Femur (tissue), 1 donor: ENCODE data around the gene FJX1.
"Not testable (repeated sequence)": the region's sequence is repeated elsewhere in the genome, so short reads cannot be mapped to it uniquely, and the experiment has no call there.

Experiments used
- DNase-seq: peaks from one replicate; pipeline ENCODE4 v3.0.0-alpha.2; 2017

Gene FJX1

DNA sequence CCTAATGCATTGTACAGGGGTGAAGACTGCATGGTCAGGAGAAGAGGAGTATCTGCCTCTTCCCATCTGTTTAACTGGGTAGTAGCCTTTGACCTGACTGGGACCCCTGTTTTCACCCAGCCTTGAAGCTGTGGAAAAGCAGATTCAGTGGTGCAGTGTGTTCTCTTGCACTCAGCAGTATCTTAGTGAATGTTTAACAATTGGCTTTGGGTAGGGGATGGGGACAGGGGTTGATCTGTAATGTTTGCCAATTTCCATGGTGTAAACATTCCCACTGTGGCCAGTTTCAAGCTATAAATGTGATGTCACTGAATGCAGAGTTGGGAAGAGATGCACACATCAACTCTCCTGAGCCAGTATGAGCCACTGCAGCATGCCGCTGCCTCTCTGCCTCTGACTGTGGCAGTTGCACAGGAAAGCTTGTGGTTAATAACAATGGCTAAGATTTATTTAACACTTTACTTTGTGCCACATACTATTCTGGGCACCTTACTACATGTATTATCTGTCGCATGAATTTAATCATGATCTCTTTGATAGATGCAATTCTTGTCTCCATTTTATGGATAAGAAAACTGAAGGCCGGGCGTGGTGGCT lies 15.7 kb downstream of the FJX1 start:
- no peak for DNase-seq

DNA sequence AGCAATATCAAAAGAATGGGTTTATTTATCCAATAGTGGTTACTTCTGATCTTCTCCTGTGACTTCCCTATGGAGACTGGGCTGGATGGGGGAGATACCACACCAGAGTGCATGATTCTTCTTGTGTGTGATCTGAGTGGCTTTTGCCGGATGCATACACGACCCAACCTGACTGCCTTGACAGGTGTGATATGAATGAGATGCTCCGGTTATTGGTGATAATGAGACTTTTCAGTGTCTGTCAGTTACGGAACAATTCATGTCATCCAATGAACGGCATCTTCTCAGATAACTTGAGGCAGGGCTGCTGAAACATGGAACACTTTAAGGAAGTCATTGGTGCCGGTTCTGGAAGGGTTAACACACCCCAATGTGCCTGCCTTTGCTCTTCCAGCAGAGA lies 17.7 kb downstream of the FJX1 start:
- DNase-seq = no peak

DNA sequence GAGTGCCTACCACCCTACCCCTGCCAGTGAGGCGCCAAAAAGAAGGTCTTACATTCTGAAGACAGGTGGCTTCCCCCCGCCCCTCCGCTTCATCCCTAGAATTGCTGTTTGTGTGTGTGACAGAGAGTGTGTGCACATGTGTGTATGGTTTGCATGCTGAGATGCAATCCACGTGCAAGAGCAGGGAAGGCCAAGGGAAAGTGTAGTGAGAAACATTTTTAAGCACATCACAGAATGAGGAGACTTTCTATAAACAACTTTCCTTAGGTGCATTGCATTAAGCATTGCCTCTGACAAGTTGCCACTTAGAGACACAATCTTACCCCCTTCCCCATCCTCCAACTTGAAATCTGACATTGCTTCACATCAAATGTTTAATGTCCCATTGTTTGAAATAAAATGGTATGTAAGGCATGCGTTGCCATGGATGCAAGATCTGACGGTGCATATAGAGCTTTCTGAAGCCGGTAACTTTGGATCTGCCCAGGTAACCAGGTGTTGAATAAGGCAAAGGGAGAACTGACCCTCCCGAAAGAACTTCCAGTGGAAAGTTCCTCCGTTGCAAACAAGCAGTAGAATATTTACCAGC lies 21.4 kb downstream of the FJX1 start:
- DNase-seq = no peak

DNA sequence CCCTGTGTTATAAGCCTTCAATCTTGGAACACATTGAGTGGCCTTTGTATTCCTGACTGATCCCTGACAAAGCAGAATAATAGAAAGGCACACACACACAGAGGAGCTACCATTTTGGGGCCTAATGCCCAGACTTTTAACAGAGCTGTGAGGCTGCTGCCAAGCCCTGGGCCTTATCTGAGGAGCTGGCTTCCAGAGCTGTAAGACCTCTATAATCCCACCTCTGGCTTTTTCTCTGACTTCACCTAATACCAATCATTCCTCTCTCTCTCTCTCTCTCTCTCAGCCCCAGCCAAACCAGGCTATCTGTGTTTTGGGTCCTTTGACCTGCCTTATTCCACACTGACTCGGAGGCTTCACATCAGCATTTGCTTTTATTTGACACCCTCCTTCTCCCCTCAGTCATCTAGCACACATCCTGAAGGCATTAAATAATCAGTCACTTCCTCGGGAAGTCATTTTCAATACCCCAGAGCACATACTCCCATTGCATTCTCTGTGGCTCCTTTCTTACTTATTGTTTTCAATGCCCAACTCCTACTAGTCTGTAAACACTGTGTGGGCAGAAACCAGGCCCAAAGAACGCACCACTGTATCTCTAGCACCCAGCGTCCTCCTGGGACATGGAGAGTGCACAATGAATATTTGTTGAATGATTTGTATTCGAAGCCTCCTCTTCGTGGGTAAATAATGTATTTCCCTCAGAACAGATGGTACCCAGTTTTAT lies 23.1 kb downstream of the FJX1 start:
- DNase-seq = no peak

DNA sequence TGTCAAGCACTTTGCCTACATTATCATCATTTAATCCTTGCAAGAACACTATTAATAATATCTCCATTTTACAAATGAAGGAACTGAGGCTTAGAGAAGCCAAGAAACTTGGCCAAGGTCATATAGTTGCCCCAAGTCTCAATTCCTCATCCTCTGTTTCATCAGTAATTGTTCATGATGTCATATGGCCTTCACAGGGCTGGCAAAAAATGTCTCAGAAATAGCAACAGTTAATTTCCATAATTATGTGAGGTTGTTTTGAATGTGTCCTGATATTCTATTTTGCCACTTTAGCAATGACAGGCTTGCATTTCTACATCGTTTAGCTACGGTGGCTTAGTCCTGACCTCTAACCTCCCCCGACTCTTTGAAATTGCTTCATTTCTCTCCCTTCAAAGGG lies 23.7 kb downstream of the FJX1 start:
- no peak for DNase-seq

DNA sequence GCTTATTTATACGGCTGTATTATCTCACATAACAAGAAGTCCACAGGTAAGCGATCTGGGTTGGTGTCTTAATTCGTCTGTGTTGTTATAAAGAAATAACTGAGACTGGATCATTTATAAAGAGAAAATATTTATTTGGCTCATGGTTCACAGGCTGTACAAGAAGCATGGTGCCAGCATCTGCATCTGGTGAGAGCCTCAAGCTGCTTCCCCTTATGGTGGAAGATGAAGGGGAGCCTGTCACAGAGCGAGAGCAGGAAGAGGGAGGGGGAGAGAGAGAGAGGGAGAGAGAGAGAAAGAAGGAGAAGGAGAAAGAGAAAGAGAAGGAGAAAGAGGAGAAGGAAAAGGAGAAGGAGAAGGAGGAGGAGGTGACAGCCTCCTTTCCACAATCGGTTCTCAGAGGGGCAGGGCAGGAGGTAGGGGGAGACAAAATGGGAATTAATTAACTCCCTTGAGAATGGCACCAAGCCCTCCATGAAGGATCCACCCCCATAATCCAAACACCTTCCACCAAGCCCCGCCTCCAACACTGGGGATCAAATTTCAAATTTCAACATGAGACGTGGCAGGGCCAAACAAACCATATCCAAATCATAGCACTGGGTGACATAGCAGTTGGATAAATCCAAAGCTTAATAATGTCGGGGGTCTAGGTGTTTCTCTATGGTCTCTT lies 29.3 kb downstream of the FJX1 start:
- DNase-seq = no peak

DNA sequence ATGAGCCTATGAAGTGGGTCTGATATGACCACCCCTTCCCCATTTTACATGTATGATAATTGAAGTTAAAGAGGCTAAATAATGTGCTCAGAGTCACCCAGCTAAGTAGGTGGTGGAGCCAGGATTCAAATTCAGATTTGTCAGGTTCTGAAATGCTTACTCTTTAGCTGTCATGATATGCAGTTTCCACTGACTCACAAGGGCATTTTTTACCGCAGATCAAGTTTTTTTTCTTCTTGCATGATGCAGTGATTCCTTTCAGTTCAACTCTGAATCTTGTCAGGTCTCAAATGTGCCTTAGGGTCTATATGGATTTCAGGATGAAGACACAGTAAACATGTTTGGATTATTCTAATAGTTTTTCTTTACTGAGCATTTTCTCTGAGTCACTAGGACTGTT lies 31.7 kb downstream of the FJX1 start:
- no peak for DNase-seq

DNA sequence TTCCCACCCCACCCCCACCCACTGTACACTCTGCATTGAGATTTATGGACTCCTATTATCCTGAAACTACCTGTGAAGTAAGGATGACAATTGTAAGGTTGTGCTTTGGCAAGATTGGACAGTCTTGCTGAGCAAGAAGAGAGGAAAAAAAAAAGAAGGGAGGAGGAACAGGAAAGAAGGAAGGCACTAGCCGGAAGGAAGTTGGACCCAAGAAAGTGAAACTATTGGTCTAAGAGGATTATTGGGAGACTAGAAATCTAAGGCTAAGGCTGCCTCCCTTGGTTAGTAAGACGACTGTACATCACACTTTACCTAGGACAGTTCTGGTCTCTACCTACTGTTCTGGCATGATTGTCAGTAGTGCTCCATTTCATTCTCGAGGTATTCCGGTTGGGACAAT lies 32.2 kb downstream of the FJX1 start:
- no peak for DNase-seq

DNA sequence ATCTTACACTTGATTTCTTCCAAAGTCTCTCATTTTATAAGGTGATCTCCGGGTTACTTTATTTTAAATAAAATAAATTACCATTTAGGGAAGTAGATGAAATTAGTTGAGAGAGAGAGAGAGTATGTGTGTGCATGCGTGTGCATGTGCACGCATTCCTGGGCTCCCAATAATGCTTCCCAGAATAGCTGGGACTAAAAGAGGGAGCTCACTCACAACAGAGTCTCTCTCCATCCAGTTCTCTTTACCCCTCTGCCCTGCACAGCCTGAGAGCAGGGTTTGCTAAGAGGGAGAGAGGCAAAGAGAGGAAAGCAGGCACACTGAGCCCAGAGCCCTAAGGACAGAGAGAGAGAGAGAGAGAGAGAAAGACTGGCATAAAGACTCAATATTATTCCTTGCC lies 33.0 kb downstream of the FJX1 start:
- DNase-seq = no peak

DNA sequence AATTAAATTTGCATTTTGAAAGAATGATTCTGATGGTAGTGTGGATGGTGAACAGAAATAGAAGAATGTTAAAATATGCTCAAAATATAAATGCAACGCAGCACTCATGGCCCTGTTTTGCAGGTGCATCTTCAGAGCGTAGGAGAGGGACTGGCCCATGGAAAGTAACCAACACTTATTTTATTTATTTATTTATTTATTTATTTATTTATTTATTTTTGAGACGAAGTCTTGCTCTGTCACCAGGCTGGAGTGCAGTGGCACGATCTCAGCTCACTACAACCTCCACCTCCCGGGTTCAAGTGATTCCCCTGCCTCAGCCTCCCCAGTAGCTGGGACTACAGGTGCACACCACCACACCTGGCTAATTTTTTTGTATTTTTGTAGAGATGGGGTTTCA lies 34.5 kb downstream of the FJX1 start:
- DNase-seq = not testable (repeated sequence)

DNA sequence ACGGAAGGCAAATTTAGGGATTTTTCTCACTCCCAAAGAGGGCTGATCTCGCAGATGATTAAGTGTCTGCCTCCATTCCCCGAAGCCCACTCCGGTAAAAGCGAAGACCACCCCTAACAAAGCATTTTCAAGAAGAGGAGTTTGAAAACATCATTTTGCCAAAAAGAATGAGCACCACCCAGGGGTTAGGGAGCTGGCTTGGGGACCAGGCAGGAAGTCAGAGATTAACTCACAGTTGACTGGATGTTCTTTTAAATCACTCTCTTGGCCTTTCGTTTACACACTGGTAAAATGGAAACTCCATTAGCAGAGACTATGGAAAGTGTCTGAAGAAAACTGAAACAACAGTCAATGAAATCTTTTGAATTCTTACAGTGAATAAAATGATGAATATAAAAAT lies 36.5 kb downstream of the FJX1 start:
- no peak for DNase-seq

DNA sequence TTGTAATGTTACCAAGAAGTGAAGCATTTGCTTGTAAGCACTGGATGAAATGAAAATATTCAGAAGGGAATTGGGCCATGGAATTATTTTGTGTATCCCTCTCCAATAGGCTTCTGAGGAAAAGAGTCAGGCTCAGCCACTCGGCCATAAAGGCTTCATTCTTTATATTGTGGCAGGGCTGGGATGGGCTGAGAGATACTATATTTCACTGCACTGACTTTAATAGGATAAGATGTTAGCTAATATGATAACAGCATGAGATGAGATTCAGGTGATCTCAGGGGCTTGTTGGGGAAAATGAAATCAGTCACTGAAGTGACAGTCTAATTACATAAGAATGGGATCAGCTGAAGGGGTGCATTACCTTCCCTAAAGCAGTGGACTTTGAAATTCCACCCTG lies 37.0 kb downstream of the FJX1 start:
- DNase-seq = no peak

DNA sequence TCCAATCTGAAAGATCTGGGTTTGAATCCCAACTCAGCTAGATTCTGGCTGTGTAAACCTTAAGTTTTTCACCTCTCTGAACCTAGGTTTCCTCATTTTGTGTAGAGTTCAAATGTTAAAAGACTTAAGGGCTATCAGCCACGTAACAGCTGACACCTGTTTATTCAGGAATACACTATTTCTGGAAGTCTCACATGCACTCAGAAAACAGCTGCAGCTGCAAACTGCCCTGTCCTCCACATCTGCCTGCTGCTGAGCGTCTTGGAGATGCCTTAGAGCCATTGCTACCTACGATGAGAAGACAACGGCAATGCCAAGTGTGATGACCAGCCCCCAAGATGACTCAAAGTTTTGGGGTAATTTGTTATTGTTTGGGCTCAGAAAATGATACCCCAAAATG lies 37.6 kb downstream of the FJX1 start:
- DNase-seq = no peak

DNA sequence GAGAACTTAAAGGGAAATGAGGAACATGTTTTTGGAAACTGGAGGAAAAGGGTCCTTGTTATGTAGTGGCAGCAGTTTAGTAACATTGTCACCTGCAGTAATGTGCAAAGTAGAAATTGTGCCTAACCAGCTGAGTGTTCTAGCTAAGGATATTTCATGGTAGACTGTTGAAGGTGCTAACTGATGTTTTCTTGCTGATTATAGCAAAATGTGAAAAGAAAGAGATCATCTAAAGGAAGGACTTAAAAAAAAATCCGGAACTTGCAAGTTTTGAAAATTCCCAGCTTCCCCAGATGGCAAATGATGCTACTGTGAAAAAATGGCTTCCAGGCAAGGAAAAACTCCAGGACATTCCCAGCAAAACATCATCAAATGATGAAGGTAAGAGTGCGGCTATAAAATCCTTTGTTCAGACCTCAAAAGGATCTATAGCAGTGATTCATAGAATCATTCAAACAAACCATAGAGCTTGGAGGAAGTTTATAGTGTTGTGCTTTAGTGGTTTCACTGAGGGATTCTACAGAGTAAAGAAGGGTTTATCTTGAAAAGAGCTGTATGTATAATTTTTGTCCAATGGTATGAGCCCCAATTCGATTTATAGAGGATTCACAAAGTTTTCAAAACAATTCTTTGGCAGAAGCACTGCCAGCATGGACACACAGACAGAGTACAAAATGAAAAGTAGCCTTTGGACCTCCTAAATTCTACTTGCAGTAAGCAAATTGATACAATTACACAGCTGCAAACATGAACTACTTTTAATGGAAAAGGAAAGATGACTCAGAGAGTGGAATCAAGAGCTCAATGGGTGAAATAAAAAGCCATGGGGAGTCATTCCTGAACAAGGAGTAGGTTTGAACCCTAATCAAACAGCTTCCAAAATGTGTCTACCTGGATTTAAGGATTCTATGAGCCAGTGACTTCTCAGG lies 40.0 kb downstream of the FJX1 start:
- DNase-seq = no peak

DNA sequence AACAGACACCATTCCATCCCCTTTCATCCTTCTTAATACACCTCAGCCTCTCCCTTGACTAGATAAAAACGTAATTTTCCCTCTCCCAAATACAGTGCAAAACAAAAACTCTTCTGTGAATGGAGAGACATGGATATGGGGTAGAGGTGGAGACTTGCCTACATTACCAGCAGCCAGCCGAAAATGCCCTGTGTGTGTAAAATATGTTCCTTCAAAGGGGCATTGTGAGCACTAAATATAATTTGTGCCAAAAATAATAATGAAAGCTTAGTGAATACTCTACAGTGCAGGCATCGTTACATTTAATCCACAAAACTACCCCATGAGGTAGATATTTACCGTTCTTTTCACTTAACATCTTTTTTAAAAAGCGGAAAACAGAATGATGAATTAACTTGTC lies 43.3 kb downstream of the FJX1 start:
- DNase-seq = no peak

DNA sequence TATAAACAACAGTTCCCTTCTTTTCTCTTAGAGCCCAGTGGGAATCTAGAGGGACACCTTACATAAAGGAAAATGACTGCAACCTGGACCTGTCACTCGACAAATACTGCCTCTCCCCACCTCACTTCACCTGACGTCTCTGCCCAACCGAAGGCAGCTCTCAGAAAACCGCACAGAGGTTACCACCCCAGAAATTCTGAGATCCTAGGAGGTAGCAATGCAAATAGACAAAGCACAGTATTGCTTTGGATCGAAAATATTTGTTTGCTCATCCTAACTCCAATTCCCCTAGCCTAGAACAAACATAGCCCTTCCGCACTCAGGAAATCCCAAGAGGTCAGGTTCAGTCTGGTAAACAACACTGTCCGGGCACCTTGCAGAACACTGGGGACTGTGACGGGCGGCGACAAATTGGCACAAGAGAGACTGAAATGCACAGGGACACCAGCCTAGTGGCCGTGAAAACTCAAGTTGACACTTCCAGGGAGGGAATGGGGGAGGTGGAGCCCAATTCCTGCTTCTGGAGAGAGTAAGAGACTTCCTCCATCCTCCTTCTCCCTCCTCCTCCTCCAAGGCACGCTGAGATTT lies 43.9 kb downstream of the FJX1 start:
- no peak for DNase-seq

DNA sequence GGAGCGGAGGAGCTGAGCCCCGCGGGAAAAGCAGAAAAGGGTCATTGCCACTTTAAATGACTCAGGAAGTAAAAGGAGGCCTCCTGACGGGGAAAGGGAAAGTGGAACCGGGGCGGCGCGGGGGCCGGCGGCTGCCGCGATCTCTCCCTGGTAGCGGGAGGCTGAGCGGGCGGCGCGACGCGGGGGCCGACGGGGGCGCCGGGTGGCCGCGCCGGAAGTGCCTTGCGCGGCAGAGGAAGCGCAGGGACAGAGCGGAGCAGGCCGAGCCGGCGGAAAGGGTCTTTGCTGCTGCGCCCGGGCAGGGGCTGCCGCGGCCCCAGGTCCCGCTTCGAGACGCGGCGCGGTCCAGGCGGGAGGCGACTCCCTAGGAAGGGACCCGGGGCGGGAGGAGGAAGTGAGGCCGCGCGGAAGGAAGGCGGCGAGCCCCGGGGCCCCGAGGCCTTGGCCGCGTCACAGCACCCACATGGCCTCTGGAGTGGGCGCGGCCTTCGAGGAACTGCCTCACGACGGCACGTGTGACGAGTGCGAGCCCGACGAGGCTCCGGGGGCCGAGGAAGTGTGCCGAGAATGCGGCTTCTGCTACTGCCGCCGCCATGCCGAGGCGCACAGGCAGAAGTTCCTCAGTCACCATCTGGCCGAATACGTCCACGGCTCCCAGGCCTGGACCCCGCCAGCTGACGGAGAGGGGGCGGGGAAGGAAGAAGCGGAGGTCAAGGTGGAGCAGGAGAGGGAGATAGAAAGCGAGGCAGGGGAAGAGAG lies 44.6 kb downstream of the FJX1 start, which contains the start of gene TRIM44:
TSS of gene TRIM44 (plus strand) at position 127 of the 759 bp plus-strand sequence. CDS start at position 464, 337 bp downstream.
- peak; percentile 90 for DNase-seq

DNA sequence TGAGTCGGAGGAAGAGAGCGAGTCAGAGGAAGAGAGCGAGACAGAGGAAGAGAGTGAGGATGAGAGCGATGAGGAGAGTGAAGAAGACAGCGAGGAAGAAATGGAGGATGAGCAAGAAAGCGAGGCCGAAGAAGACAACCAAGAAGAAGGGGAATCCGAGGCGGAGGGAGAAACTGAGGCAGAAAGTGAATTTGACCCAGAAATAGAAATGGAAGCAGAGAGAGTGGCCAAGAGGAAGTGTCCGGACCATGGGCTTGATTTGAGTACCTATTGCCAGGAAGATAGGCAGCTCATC lies 45.1 kb downstream of the FJX1 start:
- DNase-seq = no peak

DNA sequence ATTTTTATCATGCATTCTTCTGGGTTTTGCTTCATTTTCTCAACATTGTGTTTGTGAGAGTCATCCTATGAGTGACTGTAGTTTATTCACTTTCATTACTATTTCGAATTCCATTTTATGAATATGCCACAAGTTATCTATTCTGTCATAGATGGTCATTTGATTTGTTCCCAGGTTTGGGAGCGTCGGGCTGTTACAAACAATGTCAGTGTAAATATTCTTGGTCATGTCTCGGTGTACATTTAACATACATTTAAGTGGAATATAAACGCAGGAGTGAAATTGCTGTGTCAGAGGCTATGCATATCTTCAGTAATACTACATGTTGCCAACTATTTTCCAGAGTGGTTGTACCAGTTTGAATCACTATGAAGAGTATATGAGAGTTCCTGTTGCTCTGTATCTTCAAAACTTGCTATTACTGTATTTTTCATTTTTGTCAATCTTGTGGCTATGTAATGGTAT lies 46.7 kb downstream of the FJX1 start:
- no peak for DNase-seq

DNA sequence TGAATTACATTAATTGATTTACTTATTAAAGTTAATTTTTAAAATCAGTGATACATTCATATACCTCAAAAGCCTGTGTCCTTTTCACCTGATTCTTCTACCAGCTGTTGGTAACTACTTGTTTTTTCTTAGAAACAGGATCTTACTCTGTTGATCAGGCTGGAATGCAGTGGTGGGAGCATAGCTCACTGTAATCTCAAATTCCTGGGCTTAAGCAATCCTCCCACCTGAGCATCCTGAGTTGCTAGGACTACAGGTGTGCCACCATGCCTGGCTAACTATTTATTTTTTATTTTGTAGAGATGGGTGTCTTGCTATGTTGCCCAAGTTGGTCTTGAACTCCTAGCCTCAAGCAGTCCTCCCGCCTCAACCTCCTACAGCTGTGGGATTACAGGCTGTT lies 49.0 kb downstream of the FJX1 start:
- no peak for DNase-seq

DNA sequence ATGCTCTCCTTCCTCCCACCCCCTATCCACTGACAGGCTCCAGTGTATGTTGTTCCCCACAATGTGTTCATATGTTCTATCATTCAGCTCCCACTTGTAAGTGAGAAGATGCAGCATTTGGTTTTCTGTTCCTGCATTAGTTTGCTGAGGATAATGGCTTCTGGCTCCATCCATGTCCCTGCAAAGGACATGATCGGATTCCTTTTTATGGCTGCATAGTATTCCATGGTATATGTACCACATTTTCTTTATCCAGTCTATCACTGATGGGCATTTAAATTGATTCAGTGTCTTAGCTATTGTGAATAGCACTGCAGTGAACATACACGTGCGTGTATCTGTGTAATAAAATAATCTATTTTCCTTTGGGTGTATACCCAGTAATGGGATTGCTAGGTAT lies 50.1 kb downstream of the FJX1 start:
- not testable (repeated sequence) for DNase-seq
